Endometrium (tissue), 2 donors: Measurements from ENCODE around the gene SLC17A5.
"Not testable (repeated sequence)": the region's sequence is repeated elsewhere in the genome, so short reads cannot be mapped to it uniquely, and the experiment has no call there.

ENCODE experiments used
- FAIRE-seq: peaks from 2 replicates; lab custom pipeline; 2012; peaks lifted over from hg19 to GRCh38; lab: Jason Lieb, UNC
- donor health status: control.
- donor health status: control.

The SLC17A5 gene

DNA sequence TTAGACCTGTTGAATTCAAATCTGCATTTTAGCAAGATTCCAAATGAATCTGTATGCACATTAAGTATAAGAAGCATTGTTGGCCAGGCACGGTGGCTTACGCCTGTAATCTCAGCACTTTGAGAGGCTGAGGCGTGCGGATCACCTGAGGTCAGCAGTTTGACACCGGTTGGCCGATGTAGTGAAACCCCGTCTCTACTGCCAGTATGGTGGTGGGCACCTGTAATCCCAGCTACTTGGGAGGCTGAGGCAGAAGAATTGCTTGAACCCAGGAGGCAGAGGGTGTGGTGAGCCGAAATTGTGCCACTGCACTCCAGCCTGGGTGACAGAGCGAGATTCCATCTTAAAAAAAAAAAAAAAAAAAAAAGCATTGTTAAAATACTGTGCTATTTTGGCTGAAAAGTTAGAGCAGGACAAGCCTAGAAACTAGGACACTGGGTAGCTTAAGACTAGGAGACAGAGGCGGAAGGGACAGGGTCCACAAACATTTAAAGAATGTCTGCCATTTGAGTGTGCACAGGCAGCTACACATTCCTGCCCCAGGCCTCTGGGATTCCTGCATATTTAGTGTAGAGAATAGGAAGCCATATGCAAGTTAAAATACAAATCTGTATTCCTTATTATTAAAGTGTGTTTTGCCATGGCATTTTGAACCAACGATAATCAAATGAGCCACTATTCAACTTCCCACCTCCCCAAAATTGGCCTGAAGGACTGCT is 87.9 kb downstream of the SLC17A5 start:
- no peak for FAIRE-seq

DNA sequence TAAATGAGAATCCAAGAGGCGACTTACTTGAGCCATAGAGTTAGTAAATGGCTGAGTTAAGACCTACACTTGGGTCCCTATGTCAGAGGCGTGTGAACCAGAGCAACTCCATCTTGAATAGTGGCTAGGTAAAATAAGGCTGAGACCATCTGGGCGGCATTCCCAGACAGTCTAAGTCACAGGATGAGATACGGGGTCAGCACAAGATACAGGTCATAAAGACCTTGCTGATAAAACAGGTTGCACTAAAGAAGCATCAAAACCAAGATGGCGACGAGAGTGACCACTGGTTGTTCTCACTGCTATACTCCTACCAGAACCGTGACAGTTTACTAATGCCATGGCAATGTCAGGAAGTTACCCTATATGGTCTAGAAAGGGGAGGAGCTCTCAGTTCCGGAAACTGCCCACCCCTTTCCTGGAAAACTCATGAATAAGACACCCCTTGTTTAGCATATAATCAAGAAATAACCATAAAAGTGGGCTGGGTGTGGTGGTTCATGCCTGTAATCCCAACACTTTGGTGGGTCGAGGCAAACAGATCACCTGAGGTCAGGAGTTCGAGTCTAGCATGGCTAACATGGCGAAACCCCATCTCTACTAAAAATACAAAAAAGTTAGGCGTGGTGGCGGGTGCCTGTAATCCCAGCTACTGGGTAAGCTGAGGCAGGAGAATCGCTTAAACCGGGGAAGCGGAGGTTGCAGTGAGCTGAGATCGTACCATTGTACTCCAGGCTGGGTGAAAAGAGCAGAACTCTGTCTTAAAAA is 89.0 kb downstream of the SLC17A5 start:
- FAIRE-seq: no peak

DNA sequence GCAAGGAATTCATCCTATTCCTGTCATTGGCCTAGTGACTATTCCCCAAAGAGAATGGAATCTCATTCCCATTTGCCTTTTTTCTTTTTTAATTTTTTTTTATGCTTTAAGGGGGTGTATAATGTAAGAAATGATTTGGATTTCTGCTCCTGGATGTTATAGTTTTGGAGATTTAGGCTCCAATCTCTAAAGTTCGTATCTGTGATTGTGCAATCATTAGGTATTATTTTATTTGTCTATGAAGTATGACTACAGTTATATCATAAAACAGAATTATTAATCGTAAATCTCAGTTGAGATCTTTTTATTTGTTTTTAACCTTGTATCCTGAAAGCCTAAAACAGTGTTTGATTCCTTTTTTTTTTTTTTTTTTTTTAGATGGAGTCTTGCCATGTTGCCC is 91.2 kb downstream of the SLC17A5 start:
- no peak for FAIRE-seq

DNA sequence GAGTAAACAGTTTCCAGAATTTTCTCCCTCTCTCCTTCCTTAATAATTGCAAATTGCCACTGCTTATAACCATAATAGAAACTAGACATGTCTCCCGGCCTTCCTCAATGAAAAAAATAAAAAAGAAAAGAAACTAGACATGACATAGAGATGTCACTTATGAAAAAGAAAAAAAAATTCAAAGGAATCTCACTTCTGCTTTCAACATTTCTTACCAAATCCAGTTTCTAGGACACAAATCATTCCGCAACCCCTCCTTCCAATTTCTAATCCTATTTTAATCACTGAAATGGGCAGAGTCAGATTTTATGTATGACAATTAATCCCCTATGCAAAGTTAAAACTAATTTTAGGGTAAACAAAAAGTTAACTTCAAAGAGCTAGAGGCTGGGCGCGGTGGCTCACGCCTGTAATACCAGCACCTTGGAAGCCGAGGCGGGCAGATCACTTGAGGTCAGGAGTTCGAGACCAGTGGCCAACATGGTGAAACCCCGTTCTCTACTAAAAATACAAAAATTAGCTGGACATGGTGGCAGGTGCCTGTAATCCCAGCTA is 92.9 kb downstream of the SLC17A5 start:
- FAIRE-seq: no peak

DNA sequence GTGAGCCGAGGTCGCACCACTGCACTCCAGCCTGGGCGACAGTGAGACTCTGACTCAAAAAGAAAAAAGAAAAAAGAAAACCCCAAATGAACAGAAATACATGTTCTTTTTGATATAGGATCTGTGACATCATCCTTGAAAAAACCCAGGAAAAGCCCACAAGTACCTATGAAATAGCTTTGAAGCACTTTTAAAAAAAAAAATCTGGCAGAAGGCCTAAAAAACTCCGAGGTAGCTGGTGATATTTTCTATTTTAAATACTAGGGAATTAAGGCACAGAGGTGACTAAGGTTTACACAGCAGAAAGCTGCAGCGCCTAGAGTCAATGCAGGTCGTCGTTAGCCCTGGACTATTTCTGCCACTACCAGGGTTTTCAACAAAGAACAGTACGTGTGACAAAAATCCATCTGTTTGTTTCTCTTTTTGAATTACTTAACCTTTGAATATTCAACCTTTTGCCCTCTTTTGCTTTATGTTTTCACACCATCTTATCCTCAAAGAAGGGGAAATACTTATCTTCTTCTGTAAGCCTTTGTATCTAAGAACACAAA is 93.5 kb downstream of the SLC17A5 start:
- no peak for FAIRE-seq

DNA sequence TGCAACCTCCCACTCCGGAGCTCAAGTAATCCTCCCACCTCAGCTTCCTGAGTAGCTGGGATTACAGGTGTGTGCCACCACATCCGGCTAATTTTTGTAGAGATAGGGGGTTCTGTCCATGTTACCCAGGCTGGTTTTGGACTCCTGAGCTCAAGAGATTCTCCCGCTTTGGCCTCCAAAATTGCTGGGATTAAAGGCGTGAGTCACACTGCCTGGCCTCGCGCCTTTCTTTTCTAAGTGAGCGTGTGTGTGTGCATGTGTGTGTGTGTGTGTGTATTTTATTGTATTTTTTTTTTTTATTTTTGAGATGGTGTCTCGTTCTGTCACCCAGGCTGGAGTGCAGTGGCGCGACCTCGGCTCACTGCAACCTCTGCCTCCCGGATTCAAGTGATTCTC is 94.4 kb downstream of the SLC17A5 start:
- FAIRE-seq: not testable (repeated sequence)

DNA sequence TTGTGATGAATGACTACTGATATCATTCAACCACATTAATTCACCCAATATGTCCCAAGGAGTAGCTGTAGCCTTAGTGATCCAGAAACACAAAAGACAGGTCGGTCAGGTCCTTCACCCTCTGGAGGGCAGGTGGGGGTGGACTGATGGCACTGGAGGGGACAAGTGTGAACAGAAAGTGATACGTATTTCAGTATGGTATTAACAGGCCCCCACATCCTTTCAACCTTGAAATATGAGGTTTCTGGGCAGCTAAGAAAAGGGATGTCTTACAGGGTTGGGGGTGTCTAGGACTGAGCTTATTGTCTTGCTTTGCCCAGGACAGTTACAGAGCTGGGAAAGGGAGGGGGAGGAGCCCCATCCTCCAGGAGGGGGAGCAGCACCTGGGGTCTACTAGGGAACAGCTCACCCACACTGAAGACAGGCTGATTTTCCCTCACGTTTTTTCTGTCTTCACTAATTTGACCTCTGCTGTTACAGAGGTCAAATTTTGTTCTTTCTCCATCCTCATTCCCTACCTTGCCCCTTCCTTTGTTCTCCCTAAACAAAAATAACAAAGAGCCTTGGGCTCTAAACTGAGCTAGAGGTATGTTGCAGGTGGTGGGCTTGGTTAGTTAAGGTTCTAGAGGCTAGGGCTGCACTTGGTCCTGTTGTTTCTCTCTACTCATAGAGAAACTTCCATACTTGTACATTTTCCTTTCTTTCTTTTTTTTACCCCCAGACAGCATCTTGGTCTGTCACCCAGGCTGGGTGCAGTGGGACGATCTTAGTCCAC is 95.0 kb downstream of the SLC17A5 start:
- no peak for FAIRE-seq

DNA sequence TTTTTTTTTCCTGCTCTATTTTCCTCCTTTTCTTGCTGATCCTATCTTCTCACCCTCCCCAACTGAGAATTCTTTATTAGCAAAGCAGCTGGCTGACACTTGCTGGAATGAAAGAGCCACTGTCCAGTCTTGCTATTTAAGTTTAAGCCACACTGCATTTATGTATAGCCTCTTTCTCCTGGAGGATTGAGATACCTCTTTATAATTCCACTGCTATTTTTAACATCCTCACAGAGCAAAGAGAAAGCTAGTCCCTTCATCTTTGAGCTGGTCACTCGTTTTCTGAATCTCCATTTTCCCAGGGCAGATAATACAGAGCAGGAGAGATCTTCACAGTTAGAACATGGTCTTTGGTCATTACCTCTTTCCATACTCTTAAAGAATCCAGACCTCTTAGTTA is 97.0 kb downstream of the SLC17A5 start:
- no peak for FAIRE-seq

DNA sequence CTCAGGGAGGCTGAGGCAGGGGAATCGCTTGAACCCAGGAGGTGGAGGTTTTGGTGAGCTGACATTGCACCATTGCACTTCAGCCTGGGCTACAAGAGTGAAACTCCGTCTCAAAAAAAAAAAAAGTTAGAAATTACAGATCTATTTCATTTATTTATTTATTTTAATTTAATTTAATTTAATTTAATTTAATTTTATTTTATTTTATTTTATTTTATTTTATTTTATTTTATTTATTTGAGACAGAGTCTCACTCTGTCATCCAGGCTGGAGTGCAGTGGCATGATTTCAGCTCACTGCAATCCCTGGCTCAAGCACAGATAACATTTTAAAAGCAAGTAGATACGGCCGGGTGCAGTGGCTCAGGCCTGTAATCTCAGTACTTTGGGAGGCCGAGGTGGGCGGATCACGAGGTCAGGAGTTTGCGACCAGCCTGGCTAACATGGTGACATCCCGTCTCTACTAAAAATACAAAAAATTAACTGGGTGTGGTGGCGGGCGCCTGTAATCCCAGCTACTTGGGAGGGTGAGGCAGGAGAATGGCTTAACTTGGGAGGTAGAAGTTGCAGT is 98.3 kb downstream of the SLC17A5 start:
- FAIRE-seq: not testable (repeated sequence)

DNA sequence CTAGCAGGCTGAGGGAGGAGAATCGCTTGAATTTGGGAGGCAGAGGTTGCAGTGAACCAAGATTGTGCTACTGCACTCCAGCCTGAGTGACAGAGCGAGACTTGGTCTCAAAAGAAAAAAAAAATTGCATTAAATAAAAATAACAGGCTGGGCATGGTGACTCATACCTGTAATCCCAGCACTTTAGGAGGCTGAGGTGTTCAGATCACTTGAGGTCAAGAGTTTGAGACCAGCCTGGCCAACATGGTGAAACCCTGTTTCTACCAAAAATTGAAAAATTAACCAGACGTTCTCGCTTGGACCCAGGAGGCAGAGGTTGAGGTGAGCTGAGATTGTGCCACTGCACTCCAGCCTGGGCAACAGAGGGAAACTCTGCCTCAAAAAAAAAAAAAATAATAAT is 102.7 kb downstream of the SLC17A5 start:
- not testable (repeated sequence) for FAIRE-seq

DNA sequence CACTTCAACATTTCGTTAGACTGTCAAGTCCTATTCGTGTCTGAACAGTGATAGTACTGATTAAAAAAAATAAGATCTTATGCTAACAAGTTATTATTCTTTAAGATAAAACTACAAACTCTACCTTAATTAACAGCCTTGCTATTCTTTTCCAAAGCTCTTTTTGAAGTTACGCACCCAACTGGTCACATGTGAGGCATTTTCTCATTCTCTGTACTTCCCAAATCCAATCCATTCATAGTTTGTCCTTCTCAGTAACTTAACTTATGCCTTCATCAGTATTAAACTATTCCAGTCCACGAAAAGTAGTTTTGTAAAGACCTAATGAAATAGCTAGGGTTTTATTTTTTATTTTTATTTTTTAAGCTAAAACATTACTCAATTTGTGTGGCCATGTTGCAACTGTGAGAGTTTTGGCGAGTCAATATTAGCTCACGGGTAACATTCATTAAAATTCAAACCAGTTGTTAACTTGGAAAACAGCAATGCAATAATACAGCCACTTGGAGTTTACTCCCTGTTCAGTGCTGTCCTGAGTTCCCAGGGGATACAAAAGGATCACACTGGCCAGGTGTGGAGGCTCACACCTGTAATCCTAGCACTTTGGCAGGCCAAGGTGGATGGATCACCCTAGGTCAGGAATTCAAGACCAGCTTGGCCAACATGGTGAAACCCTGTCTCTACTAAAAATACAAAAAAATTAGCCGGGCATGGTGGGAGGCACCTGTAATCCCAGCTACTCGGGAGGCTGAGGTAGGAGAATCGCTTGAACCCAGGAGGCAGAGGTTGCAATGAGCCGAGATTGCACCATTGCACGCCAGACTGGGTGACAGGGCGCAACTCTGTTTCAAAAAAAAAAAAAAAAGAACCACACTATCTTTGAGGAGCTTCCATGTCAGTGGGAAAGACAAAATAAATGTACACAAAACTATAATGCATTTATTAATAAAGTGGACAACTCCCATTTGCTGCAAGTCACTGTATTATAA is 105.0 kb downstream of the SLC17A5 start:
- no peak for FAIRE-seq

DNA sequence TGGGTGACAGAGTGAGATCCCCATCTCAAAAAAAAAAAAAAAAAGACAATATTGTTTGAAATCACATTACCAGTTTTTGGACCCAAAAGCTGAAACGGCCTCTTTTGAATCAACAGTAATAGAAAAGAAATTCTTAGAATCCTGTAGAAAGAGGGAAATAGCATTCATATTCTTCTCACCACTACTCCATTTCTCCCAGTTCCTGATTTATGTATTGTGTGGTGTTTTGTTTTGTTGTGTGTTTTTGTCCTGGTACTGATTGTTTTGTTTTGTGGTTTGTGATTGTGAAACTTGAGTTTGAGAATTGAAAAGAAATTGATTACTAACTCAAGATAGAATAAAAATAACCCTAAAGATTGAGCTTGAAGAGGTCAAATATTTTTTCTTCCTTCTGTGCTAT is 106.8 kb downstream of the SLC17A5 start:
- FAIRE-seq: no peak
